ENCODE results near the gene LCMT1. TPM values are rescaled to one million over a fixed set of nuclear protein-coding genes. Genes with fewer than 3 reads are reported as not detected.

LCMT1 gene
- total and polyA plus RNA-seq, 2 of the 13 experiments (the other 11 are each of a cell fraction or from before 2014, with no cell fraction given): 41.2 to 48.7 TPM

GRCh38 chr16:25107466-25107792, 4.1 kb upstream of the LCMT1 start (continued):
- no peak for TF ChIP-seq ZNF678 (CRISPR knock-in tag; IDR thresholded peaks at IDR 0.05)
- TF ChIP-seq RBAK (CRISPR knock-in tag; IDR thresholded peaks at IDR 0.05): no peak
- 0 out of 2 replicates have a peak, but pooled peaks have one; percentile 8 for TF ChIP-seq ZSCAN21 (CRISPR knock-in tag; IDR thresholded peaks at IDR 0.05; ENCODE audit: borderline replicate concordance)
- TF ChIP-seq PCBP2 (optimal IDR thresholded peaks at IDR 0.05; ENCODE audit: low read depth, low read length, poor library complexity, severe bottlenecking): no peak
- no peak for TF ChIP-seq FUBP1 (CRISPR knock-in tag; IDR thresholded peaks at IDR 0.05; ENCODE audit: borderline replicate concordance)
- TF ChIP-seq BCL6 (CRISPR knock-in tag; IDR thresholded peaks at IDR 0.05): no peak
- no peak for TF ChIP-seq THAP7 (CRISPR knock-in tag; IDR thresholded peaks at IDR 0.05)
- no peak for TF ChIP-seq CCAR2 (optimal IDR thresholded peaks at IDR 0.05; ENCODE audit: low read depth, low read length)
- peak; percentile 46; the same call in 1 of the 2 replicates for TF ChIP-seq RAD51 (IDR thresholded peaks at IDR 0.05; ENCODE audit: borderline replicate concordance)
- TF ChIP-seq ZHX1 (CRISPR knock-in tag; IDR thresholded peaks at IDR 0.05; ENCODE audit: low read depth): 0 out of 2 replicates have a peak, but pooled peaks have one; percentile 12
- TF ChIP-seq NFRKB (IDR thresholded peaks at IDR 0.05): no peak
- no peak for TF ChIP-seq MTERF4 (CRISPR knock-in tag; IDR thresholded peaks at IDR 0.05)
- no peak for TF ChIP-seq ZNF543 (CRISPR knock-in tag; IDR thresholded peaks at IDR 0.05)
- TF ChIP-seq SIN3A (IDR thresholded peaks at IDR 0.05; ENCODE audit: borderline replicate concordance, low read depth, low read length): no peak
- no peak for TF ChIP-seq ZMYM4 (CRISPR knock-in tag; IDR thresholded peaks at IDR 0.05)
- no peak for TF ChIP-seq ZNF383 (CRISPR knock-in tag; IDR thresholded peaks at IDR 0.05; ENCODE audit: borderline replicate concordance)
